HL-60 (cell line): ENCODE measurements around the gene KRT37.

Experiments
- DNase-seq, 2 experiments: peaks; one replicate each; pipeline ENCODE4 v3.0.0-alpha.2; 2010 to 2020; ENCODE audit warnings: low read depth in 1 of 2, low spot score in 1 of 2
- H3K27ac ChIP-seq: fragments of 250-450 bp; sonication (Bioruptor Pico); replicated peaks from 2 replicates; pipeline ENCODE4 v1.5.1; 2020; ENCODE audit warnings: mild to moderate bottlenecking, moderate library complexity
- H3K27me3 ChIP-seq: fragments of 250-450 bp; sonication (Bioruptor Pico); 2 replicates; pipeline ENCODE4 v1.5.1; 2021; ENCODE audit warnings: mild to moderate bottlenecking, moderate library complexity; ENCODE audit not compliant: insufficient read depth, poor library complexity, severe bottlenecking
- H3K4me3 ChIP-seq: replicated peaks from 2 replicates; pipeline ENCODE4 v1.5.1; 2011; ENCODE audit warnings: mild to moderate bottlenecking, control low read depth, low read length; ENCODE audit not compliant: insufficient read depth
- CTCF ChIP-seq: IDR thresholded peaks from one replicate; pipeline ENCODE4 v1.5.1; 2011; ENCODE audit warnings: low read length, control low read depth, inconsistent platforms; ENCODE audit not compliant: insufficient read depth
- GABPA ChIP-seq: IDR thresholded peaks from 2 replicates; pipeline ENCODE4 v1.6.1; 2012; ENCODE audit warnings: low read depth
- POLR2AphosphoS5 ChIP-seq: IDR thresholded peaks from 2 replicates; pipeline ENCODE4 v1.6.1; 2012; ENCODE audit warnings: low read depth
- REST ChIP-seq: IDR thresholded peaks from 2 replicates; pipeline ENCODE4 v1.6.1; 2012; ENCODE audit warnings: low read depth; ENCODE audit not compliant: insufficient replicate concordance
- SPI1 ChIP-seq: IDR thresholded peaks from 2 replicates; pipeline ENCODE4 v1.6.1; 2012; ENCODE audit warnings: low read depth, mild to moderate bottlenecking, borderline replicate concordance

The KRT37 gene

DNA sequence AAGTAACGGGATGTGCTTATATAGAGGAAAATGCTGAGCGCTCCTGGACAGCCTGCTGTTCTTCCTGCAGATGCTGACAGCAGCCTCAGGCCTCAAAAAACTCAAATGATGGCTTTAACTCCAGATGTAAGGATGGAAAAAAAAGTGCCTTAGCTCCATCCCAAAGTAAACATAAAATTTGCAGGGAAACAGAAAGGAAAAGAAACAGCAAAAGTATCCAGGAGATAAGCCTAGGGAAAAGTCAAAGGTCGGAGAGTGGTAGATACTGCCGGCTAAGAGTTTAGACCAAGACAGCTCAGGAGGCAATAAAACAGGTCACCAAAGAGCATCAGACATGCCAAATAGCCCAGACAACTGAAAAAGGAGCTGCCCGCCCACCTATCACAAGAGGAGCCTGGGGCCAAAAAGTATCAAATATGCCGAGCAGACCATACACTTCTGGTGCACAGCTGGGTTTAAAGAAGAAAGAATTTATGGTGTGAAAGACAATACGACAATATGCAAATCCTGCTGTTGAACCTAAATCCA lies 33.9 kb downstream of the KRT37 start:
- no peaks in the 10 kb centered on the region for H3K27me3 ChIP-seq
- TF ChIP-seq POLR2AphosphoS5 (no peak), SPI1 (no peak), CTCF (no peak), REST (no peak), GABPA (no peak)
- no peak overlapping the region for H3K27ac ChIP-seq
- no peak overlapping the region for H3K4me3 ChIP-seq
- no peak for DNase-seq

- TF ChIP-seq CTCF (no peak), POLR2AphosphoS5 (no peak), GABPA (no peak), SPI1 (no peak), REST (no peak)
- no peaks in the 10 kb centered on the region for H3K27me3 ChIP-seq
- H3K27ac ChIP-seq, result no peak overlapping the region
- DNase-seq, result no peak
- no peak overlapping the region for H3K4me3 ChIP-seq
These were observed 36.7 kb downstream of the KRT37 start for GRCh38 chr17:41387670-41388069.

DNA sequence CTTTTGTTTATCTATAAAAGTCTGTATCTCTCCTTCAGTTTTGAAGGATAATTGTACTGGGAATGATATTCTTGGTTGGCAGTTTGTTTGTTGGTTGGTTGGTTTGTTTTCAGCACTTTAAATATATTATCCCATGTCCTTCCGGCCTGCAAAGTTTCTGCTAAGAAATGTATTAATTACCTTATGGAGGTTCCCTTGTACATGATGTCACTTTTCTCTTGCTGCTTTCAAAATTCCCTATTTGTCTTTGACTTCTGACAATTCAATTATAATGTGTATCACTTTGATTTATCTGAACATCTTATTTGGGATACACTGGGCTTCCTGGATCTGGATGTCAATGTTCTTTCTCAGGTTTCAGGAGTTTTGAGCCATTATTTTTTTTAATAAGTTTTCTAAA lies 38.2 kb downstream of the KRT37 start:
- no peak overlapping the region for H3K27ac ChIP-seq
- DNase-seq, result no peak
- H3K4me3 ChIP-seq, result no peak overlapping the region
- H3K27me3 ChIP-seq, result no peaks in the 10 kb centered on the region
- TF ChIP-seq SPI1, result no peak
- TF ChIP-seq REST, result no peak
- no peak for TF ChIP-seq CTCF
- no peak for TF ChIP-seq GABPA
- TF ChIP-seq POLR2AphosphoS5, result no peak
